ENCODE results near the gene TPK1. TPM values are rescaled to one million over a fixed set of nuclear protein-coding genes. Genes with fewer than 3 reads are reported as not detected.

The TPK1 gene
- total and polyA plus RNA-seq, 2 of the 4 experiments (the other 2 are of a cell fraction): 0.38 to 1.8 TPM

DNA sequence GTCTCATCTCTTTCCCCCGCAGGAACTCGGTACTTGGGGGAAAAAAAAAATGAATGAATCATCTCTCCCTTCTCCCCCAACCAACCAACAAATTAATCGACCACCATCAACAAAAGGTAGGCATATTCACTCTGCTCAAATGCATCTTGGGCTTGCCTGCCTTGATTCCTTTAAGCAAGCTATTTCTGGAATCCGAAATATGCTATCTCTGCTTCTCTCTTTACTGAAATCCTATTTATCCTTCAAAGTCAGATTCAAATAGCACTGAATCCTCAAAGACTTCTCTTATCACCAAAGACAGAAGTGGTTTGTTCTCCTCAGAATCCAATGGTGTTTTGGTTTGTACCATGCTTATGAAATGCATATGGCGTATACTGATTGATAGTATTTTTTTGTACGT is 49.6 kb upstream of the TPK1 start:
- DNase-seq (no peak), ATAC-seq (ENCODE audit: low read depth) (no peak)
- ChIA-PET POLR2A (ENCODE audit: unreplicated experiment) (no interaction called here), CTCF (no interaction called here)
- WGBS, 2 experiments (ENCODE audit: extremely low coverage in 2 of 2, insufficient read length in 1 of 2): no CpG with 5 or more reads among the region's 6 CpGs
- no peak overlapping the region for H2BK15ac ChIP-seq (ENCODE audit: low read depth, low read length)
- no peak overlapping the region for H3K4me2 ChIP-seq (ENCODE audit: low read depth, low read length)
- H3K14ac ChIP-seq (replicated peaks; ENCODE audit: low read depth, low read length): no peak overlapping the region
- H3K4me1 ChIP-seq (ENCODE audit: control insufficient read depth, insufficient read depth, low read length): no peaks in the 10 kb centered on the region
- H4K5ac ChIP-seq (ENCODE audit: low read depth, low read length): no peak overlapping the region
- no peak overlapping the region for H3K9ac ChIP-seq (ENCODE audit: low read depth, low read length)
- BruUV-seq (replicated peaks): no TSS peak
- H2BK20ac ChIP-seq (ENCODE audit: low read depth, low read length): no peak overlapping the region
- no peaks in the 10 kb centered on the region for H3K79me1 ChIP-seq (ENCODE audit: low read depth in 1 of 2, low read length in 2 of 2)
- H2AK5ac ChIP-seq (ENCODE audit: low read depth, low read length): no peak overlapping the region
- H3K18ac ChIP-seq (ENCODE audit: low read depth, low read length): no peak overlapping the region
- H2AFZ ChIP-seq (replicated peaks; ENCODE audit: low read length, poor library complexity): no peak overlapping the region
- no peak overlapping the region for H2BK5ac ChIP-seq (ENCODE audit: low read depth, low read length, poor library complexity, severe bottlenecking)
- H4K20me1 ChIP-seq (ENCODE audit: insufficient read depth, low read length): no peaks in the 10 kb centered on the region
- no peaks in the 10 kb centered on the region for H3K27me3 ChIP-seq (ENCODE audit: control insufficient read depth, insufficient read depth, low read length)
- no peak overlapping the region for H3K23ac ChIP-seq (ENCODE audit: low read depth, low read length)
- in situ Hi-C loops (cut with MboI; ENCODE audit: low sequenced_read_pairs): no loop called here
- no peak overlapping the region for H2BK120ac ChIP-seq (ENCODE audit: low read depth, low read length)
- dilution Hi-C loops (cut with HindIII; ENCODE audit: low sequenced_read_pairs, unreplicated experiment): no loop called here
- no peak overlapping the region for H3K27ac ChIP-seq (ENCODE audit: insufficient read depth, low read length)
- H3K36me3 ChIP-seq (ENCODE audit: control insufficient read depth, insufficient read depth, low read length): no peaks in the 10 kb centered on the region
- H4K91ac ChIP-seq (ENCODE audit: insufficient read depth, low read depth, low read length): no peak overlapping the region
- intact Hi-C loops (cut with micrococcal nuclease): no loop called here
- H3K4ac ChIP-seq (ENCODE audit: low read depth, low read length): no peak overlapping the region
- H3K9me1 ChIP-seq (ENCODE audit: insufficient read depth, low read length): no peaks in the 10 kb centered on the region
- H3K9me3 ChIP-seq (ENCODE audit: control insufficient read depth, insufficient read depth, low read length): peaks cover 2% of the 10 kb centered on the region
- H3K4me3 ChIP-seq (ENCODE audit: insufficient read depth, low read depth, low read length): no peak overlapping the region
- no peak overlapping the region for H2AK9ac ChIP-seq (replicated peaks; ENCODE audit: low read depth, low read length, poor library complexity)
- no peak overlapping the region for H4K8ac ChIP-seq (ENCODE audit: low read depth in 2 of 2, low read length in 2 of 2)
- H3K56ac ChIP-seq (ENCODE audit: extremely low read depth, insufficient read depth, low read length): no peak overlapping the region
- no peak for TF ChIP-seq CEBPB (IDR thresholded peaks at IDR 0.05; ENCODE audit: low read depth, low read length)
- no peak for TF ChIP-seq CHD1 (IDR thresholded peaks at IDR 0.05; ENCODE audit: low read depth, low read length)
- no peak for TF ChIP-seq BHLHE40 (IDR thresholded peaks at IDR 0.05; ENCODE audit: low read depth, low read length)
- no peak for TF ChIP-seq USF2 (IDR thresholded peaks at IDR 0.05; ENCODE audit: low read depth, low read length)
- no peak for TF ChIP-seq NFE2L2 (IDR thresholded peaks at IDR 0.05; ENCODE audit: low read depth, low read length)
- TF ChIP-seq MAFK (IDR thresholded peaks at IDR 0.05; ENCODE audit: low read depth, low read length): no peak
- TF ChIP-seq RCOR1 (IDR thresholded peaks at IDR 0.05; ENCODE audit: insufficient replicate concordance, low read length): no peak
- no peak for TF ChIP-seq MXI1 (IDR thresholded peaks at IDR 0.05; ENCODE audit: borderline replicate concordance, low read depth, low read length)
- TF ChIP-seq, protein P1, sequence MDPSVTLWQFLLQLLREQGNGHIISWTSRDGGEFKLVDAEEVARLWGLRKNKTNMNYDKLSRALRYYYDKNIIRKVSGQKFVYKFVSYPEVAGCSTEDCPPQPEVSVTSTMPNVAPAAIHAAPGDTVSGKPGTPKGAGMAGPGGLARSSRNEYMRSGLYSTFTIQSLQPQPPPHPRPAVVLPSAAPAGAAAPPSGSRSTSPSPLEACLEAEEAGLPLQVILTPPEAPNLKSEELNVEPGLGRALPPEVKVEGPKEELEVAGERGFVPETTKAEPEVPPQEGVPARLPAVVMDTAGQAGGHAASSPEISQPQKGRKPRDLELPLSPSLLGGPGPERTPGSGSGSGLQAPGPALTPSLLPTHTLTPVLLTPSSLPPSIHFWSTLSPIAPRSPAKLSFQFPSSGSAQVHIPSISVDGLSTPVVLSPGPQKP (IDR thresholded peaks at IDR 0.05; ENCODE audit: borderline replicate concordance, low read depth, low read length): no peak
- TF ChIP-seq RAD21 (IDR thresholded peaks at IDR 0.05; ENCODE audit: low read length): no peak
